ENCODE results near the gene AMIGO3.
A peak's percentile ranks its signal among the peaks of the same experiment; 100 is the strongest.

The AMIGO3 gene

DNA sequence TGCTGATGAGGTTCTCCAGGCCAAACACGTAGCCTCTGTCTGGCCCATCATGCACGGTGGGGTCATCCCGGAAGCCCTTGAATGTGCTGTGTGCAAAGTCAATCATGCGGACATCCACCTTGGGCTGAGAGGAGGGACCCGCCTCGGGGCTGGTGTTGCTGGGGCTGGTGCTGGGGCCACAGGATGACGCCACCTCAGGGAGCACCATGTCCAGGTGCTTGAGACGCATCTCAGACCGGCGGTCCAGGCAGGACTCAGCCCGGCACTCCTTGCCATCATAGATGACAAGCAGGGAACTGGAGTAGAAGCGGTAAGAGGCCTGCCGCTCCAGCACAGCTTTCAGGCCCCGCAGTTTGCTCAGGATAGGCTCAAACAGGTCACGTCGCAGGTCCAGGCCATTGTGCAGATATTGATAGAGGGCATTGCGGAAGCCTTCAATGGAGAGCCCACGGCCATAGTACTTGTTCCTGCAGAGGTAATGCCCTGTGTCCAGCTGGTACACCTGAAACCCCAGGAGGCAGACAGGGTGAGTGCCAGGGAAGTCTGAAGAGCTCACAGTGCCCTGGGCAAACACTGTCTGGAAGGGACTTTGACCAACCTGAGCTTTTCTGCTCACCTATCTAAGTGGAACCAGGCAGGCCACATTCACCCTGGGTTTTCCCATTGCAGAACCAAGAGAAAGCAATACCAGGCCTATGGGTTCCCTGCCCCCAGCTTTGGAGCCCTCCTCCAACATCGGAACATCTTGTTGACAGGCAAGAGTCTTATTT, 7.9 kb upstream of the AMIGO3 start:
- H3K9me3 ChIP-seq (ENCODE audit: control insufficient read depth in 5 of 5, low read length in 5 of 5), result no peaks in the 10 kb centered on the region
- H3K9ac ChIP-seq (ENCODE audit: low read length in 5 of 5), result no peak overlapping the region
- peaks cover 0 to 54% (median 49%) of the 10 kb centered on the region in 5 donors for H3K36me3 ChIP-seq (ENCODE audit: control insufficient read depth in 5 of 5, insufficient read depth in 5 of 5, low read length in 5 of 5)
- no peak overlapping the region for H3K27ac ChIP-seq (ENCODE audit: low read depth, low read length)
- peaks cover 8 to 23% (median 22%) of the 10 kb centered on the region in 5 donors for H3K4me1 ChIP-seq (ENCODE audit: control insufficient read depth in 5 of 5, insufficient read depth in 5 of 5, low read length in 5 of 5)
- no peaks in the 10 kb centered on the region for H3K27me3 ChIP-seq (ENCODE audit: control insufficient read depth in 5 of 5, insufficient read depth in 4 of 5, low read length in 5 of 5)
- H3K4me3 ChIP-seq (ENCODE audit: low read depth in 1 of 5, low read length in 5 of 5), result no peak overlapping the region

DNA sequence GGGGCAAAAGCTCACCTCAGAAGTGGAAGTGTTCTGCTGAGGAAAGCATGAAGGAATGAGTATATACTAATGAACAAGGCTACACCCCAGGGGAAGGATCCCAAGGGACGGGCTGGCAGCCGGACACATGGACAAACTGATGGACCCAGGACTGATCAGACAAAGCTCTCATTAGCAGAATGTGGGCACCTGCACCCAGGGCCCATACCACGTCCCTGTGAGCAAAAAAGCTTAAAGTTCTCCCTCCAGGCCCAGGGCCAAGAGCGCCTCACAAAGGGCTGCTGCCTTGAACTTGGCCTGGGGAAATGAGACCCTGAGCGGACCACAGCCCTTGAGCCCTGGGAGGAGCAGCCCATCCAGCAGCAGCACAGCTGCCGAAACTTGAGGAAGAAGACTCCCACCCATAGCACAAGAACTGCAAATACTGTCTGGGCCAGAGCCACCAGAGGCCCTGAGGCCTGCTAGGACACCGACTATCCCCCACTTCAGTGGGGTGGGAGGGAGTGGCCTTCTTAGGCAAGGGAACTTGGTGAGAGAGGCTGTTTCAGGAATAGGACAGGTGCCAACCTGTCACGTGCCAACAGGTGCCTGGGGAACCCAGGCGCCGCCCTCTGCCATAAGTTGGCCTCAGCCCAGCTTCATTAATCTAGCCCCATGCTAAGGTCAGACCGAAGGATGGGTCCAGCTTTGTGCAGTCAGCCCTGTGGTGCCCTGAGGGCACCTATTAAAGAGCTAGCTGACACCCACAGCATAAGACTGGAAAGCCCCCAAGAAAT, 6.6 kb upstream of the AMIGO3 start:
- H3K36me3 ChIP-seq (ENCODE audit: control insufficient read depth in 5 of 5, insufficient read depth in 5 of 5, low read length in 5 of 5), result peaks cover 0 to 54% (median 50%) of the 10 kb centered on the region in 5 donors
- peak overlapping the region in 1 of 5 donors; percentile 10 for H3K9ac ChIP-seq (ENCODE audit: low read length in 5 of 5)
- H3K27ac ChIP-seq (ENCODE audit: low read depth, low read length), result no peak overlapping the region
- H3K4me1 ChIP-seq (ENCODE audit: control insufficient read depth in 5 of 5, insufficient read depth in 5 of 5, low read length in 5 of 5), result peaks cover 8 to 27% (median 22%) of the 10 kb centered on the region in 5 donors
- H3K4me3 ChIP-seq (ENCODE audit: low read depth in 1 of 5, low read length in 5 of 5), result no peak overlapping the region
- no peaks in the 10 kb centered on the region for H3K9me3 ChIP-seq (ENCODE audit: control insufficient read depth in 5 of 5, low read length in 5 of 5)
- H3K27me3 ChIP-seq (ENCODE audit: control insufficient read depth in 5 of 5, insufficient read depth in 4 of 5, low read length in 5 of 5), result no peaks in the 10 kb centered on the region

GRCh38 chr3:49724586-49724985, 5.1 kb upstream of the AMIGO3 start:
- Histone ChIP-seq H3K4me3 (ENCODE audit: low read depth in 1 of 5, low read length in 5 of 5) (peak overlapping the region; percentile 13 to 97 (median 79)), H3K4me1 (ENCODE audit: control insufficient read depth in 5 of 5, insufficient read depth in 5 of 5, low read length in 5 of 5) (peaks cover 8 to 35% (median 27%) of the 10 kb centered on the region in 5 donors)

DNA sequence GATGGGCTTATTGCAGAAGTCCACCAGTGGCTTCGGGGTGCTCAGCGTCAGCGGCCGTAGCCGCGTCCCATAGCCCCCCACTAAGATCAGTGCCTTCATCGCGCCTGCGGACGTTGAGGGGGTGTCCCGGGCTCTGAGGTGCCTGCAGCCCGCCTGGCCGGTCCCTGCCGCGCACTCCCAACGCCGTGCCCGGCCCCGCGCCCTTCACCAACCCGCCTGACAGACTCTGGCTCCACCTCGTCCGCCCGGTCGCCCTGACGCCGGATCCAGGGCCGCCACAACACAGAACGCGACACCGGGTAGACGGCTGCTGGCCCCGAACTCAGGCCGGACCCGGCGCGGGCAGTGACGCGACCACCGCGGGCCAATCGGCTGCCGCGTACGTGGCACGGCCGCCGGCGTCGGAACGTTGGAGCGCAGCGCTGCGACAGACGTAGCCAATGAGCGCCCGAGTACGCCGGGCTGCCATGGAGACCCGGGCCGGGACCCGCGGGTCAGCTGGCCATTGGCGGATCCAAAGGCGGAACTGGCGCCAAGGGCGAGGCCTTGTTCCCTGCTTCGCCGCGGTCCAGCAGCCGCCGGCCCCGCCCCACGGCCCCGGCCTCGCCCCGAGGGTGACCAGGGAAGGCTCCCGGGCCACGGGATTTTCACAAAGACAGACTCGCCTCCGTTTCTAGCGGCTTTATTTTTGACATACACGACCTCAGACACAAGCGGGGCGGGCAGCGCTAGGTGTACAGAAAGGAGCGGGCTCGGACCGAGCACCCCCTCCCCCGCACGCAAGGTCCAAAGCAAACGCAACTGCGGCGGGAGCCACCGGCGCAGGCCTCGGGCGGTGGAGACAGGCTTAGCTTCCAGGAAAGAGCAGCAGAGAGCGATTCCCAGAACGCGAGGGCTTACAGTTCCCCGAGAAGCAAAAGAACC, 4.4 kb upstream of the AMIGO3 start, which contains the start of gene GMPPB:
Gene GMPPB (minus strand): TSS at position 324 of the 924 bp plus-strand sequence. CDS start 225 bp downstream, at position 99.
- peaks cover 0 to 51% (median 47%) of the 10 kb centered on the region in 5 donors for H3K36me3 ChIP-seq (ENCODE audit: control insufficient read depth in 5 of 5, insufficient read depth in 5 of 5, low read length in 5 of 5)
- H3K4me3 ChIP-seq (ENCODE audit: low read depth in 1 of 5, low read length in 5 of 5), result peak within 1 kb of the TSS; percentile 70 to 97 (median 93)
- peak within 1 kb of the TSS; percentile 81 for H3K27ac ChIP-seq (ENCODE audit: low read depth, low read length)
- peak within 1 kb of the TSS; percentile 77 to 96 (median 92) for H3K9ac ChIP-seq (ENCODE audit: low read length in 5 of 5)
- no peaks in the 10 kb centered on the region for H3K9me3 ChIP-seq (ENCODE audit: control insufficient read depth in 5 of 5, low read length in 5 of 5)
- H3K4me1 ChIP-seq (ENCODE audit: control insufficient read depth in 5 of 5, insufficient read depth in 5 of 5, low read length in 5 of 5), result peaks cover 8 to 41% (median 33%) of the 10 kb centered on the region in 5 donors
- no peaks in the 10 kb centered on the region for H3K27me3 ChIP-seq (ENCODE audit: control insufficient read depth in 5 of 5, insufficient read depth in 4 of 5, low read length in 5 of 5)

More at GRCh38 chr3:49724586-49724985, 5.1 kb upstream of the AMIGO3 start:
- H3K9ac ChIP-seq (ENCODE audit: low read length in 5 of 5), result peak overlapping the region in 4 of 5 donors; percentile 70 to 86 (median 80)
- peaks cover 0 to 51% (median 49%) of the 10 kb centered on the region in 5 donors for H3K36me3 ChIP-seq (ENCODE audit: control insufficient read depth in 5 of 5, insufficient read depth in 5 of 5, low read length in 5 of 5)
- no peaks in the 10 kb centered on the region for H3K9me3 ChIP-seq (ENCODE audit: control insufficient read depth in 5 of 5, low read length in 5 of 5)
- peak overlapping the region; percentile 81 for H3K27ac ChIP-seq (ENCODE audit: low read depth, low read length)
- no peaks in the 10 kb centered on the region for H3K27me3 ChIP-seq (ENCODE audit: control insufficient read depth in 5 of 5, insufficient read depth in 4 of 5, low read length in 5 of 5)

DNA sequence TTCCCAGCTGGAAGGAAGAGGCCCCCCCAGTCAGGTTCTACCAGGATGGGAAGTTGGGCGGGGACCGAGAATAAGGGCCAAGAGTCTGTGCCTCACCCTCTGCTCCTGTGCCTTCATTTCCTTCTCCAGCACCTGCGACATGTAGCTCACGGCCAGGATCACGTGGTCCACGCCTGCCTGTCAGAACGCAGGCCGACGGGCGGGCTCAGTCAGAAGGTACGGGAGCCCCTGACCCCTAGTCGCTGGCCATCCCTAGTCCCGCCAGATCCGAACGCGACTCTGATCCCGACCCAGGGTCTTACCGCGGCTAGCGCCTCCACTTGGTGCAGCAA, 3.8 kb upstream of the AMIGO3 start:
- Histone ChIP-seq H3K27me3 (ENCODE audit: control insufficient read depth in 5 of 5, insufficient read depth in 4 of 5, low read length in 5 of 5) (peaks cover 0 to 2% (median 0%) of the 10 kb centered on the region in 5 donors), H3K27ac (ENCODE audit: low read depth, low read length) (peak overlapping the region; percentile 81), H3K9ac (ENCODE audit: low read length in 5 of 5) (peak overlapping the region; percentile 77 to 96 (median 92)), H3K4me1 (ENCODE audit: control insufficient read depth in 5 of 5, insufficient read depth in 5 of 5, low read length in 5 of 5) (peaks cover 8 to 47% (median 40%) of the 10 kb centered on the region in 5 donors), H3K4me3 (ENCODE audit: low read depth in 1 of 5, low read length in 5 of 5) (peak overlapping the region; percentile 70 to 97 (median 93)), H3K36me3 (ENCODE audit: control insufficient read depth in 5 of 5, insufficient read depth in 5 of 5, low read length in 5 of 5) (peaks cover 0 to 51% (median 46%) of the 10 kb centered on the region in 5 donors), H3K9me3 (ENCODE audit: control insufficient read depth in 5 of 5, low read length in 5 of 5) (no peaks in the 10 kb centered on the region)

- H3K9me3 ChIP-seq (ENCODE audit: control insufficient read depth in 5 of 5, low read length in 5 of 5), result no peaks in the 10 kb centered on the region
- H3K36me3 ChIP-seq (ENCODE audit: control insufficient read depth in 5 of 5, insufficient read depth in 5 of 5, low read length in 5 of 5), result peaks cover 0 to 48% (median 43%) of the 10 kb centered on the region in 5 donors
- peak overlapping the region; percentile 81 for H3K27ac ChIP-seq (ENCODE audit: low read depth, low read length)
- H3K4me1 ChIP-seq (ENCODE audit: control insufficient read depth in 5 of 5, insufficient read depth in 5 of 5, low read length in 5 of 5), result peaks cover 8 to 50% (median 41%) of the 10 kb centered on the region in 5 donors
- H3K9ac ChIP-seq (ENCODE audit: low read length in 5 of 5), result peak overlapping the region; percentile 77 to 96 (median 92)
- peak overlapping the region; percentile 70 to 97 (median 93) for H3K4me3 ChIP-seq (ENCODE audit: low read depth in 1 of 5, low read length in 5 of 5)
- H3K27me3 ChIP-seq (ENCODE audit: control insufficient read depth in 5 of 5, insufficient read depth in 4 of 5, low read length in 5 of 5), result peaks cover 0 to 2% (median 0%) of the 10 kb centered on the region in 5 donors
Measured at GRCh38 chr3:49722896-49723295, 3.4 kb upstream of the AMIGO3 start.

- peaks cover 8 to 50% (median 41%) of the 10 kb centered on the region in 5 donors for H3K4me1 ChIP-seq (ENCODE audit: control insufficient read depth in 5 of 5, insufficient read depth in 5 of 5, low read length in 5 of 5)
- H3K27ac ChIP-seq (ENCODE audit: low read depth, low read length), result no peak overlapping the region
Measured at GRCh38 chr3:49721896-49722781, 2.7 kb upstream of the AMIGO3 start.

DNA sequence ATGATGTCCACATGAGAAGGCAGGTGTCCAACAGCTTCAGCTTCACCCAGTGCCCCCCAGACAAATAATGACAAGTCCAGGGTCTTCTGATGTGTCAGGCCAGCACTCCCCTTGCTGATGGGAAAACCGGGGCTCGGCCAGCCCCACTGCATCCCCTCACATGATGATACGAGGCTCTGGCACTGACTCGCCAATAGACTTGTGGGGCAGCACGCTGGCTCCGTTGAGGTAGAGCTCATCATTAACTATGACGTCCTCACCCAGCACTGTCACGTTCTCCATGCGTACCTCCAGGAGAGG, 2.1 kb upstream of the AMIGO3 start:
- H3K4me3 ChIP-seq (ENCODE audit: low read depth in 1 of 5, low read length in 5 of 5), result no peak overlapping the region
- no peak overlapping the region for H3K9ac ChIP-seq (ENCODE audit: low read length in 5 of 5)
- H3K27me3 ChIP-seq (ENCODE audit: control insufficient read depth in 5 of 5, insufficient read depth in 4 of 5, low read length in 5 of 5), result peaks cover 0 to 2% (median 0%) of the 10 kb centered on the region in 5 donors
- H3K27ac ChIP-seq (ENCODE audit: low read depth, low read length), result no peak overlapping the region
- H3K4me1 ChIP-seq (ENCODE audit: control insufficient read depth in 5 of 5, insufficient read depth in 5 of 5, low read length in 5 of 5), result peaks cover 8 to 52% (median 41%) of the 10 kb centered on the region in 5 donors
- no peaks in the 10 kb centered on the region for H3K9me3 ChIP-seq (ENCODE audit: control insufficient read depth in 5 of 5, low read length in 5 of 5)
- peaks cover 0 to 35% (median 31%) of the 10 kb centered on the region in 5 donors for H3K36me3 ChIP-seq (ENCODE audit: control insufficient read depth in 5 of 5, insufficient read depth in 5 of 5, low read length in 5 of 5)

More at GRCh38 chr3:49721896-49722781, 2.7 kb upstream of the AMIGO3 start:
- H3K36me3 ChIP-seq (ENCODE audit: control insufficient read depth in 5 of 5, insufficient read depth in 5 of 5, low read length in 5 of 5), result peaks cover 0 to 40% (median 35%) of the 10 kb centered on the region in 5 donors
- peaks cover 0 to 2% (median 0%) of the 10 kb centered on the region in 5 donors for H3K27me3 ChIP-seq (ENCODE audit: control insufficient read depth in 5 of 5, insufficient read depth in 4 of 5, low read length in 5 of 5)
- no peaks in the 10 kb centered on the region for H3K9me3 ChIP-seq (ENCODE audit: control insufficient read depth in 5 of 5, low read length in 5 of 5)
- peak overlapping the region in 2 of 5 donors; percentile 77 to 92 for H3K9ac ChIP-seq (ENCODE audit: low read length in 5 of 5)
- peak overlapping the region in 3 of 5 donors; percentile 10 to 97 (median 89) for H3K4me3 ChIP-seq (ENCODE audit: low read depth in 1 of 5, low read length in 5 of 5)
